K562 (cell line): ENCODE results near the gene TLE6. TPM values are rescaled to one million over a fixed set of nuclear protein-coding genes. Genes with fewer than 3 reads are reported as not detected.

ENCODE experiments used
- ATAC-seq: fragments of 200-7000 bp; cut with Tn5 transposase; 3 replicates; pipeline ENCODE4 v1.9.1; 2020; ENCODE audit warnings: moderate library complexity
- BruUV-seq: library from RNA; stranded (reverse); fragments of 400-500 nt; replicated peaks from 2 replicates; lab custom pipeline; 2021; lab: Mats Ljungman, UMichigan
- CTCF ChIA-PET: fragments of 300-600 bp; formaldehyde crosslinking; extraction: SDS; loops from one replicate; lab custom pipeline; 2021; ENCODE audit warnings: low intra/inter-chr PET ratio; lab: Yijun Ruan, JAX
- POLR2A ChIA-PET: fragments of 300-600, 350-650 bp; sonication (Branson Sonifier 250); formaldehyde crosslinking; extraction: SDS; loops from one replicate; lab custom pipeline; 2021; ENCODE audit warnings: antibody characterized with exemption, inconsistent platforms; lab: Yijun Ruan, JAX
- DNase-seq, 4 experiments: peaks; one replicate each; pipeline versions ENCODE4 v3.0.0 to v3.0.0-alpha.2; 2011 to 2018; ENCODE audit warnings: low spot score in 3 of 4, mixed read lengths in 3 of 4; ENCODE audit errors: extremely low read depth in 1 of 4
- FAIRE-seq: peaks from 2 replicates; lab custom pipeline; 2011; peaks lifted over from hg19 to GRCh38; lab: Jason Lieb, UNC
- H2AFZ ChIP-seq: 2 replicates; pipeline ENCODE4 v1.6.0; 2011; ENCODE audit warnings: low read depth, low read length, control low read depth, inconsistent platforms
- H3K27ac ChIP-seq: fragments of 200-600 bp; 3 replicates; pipeline ENCODE4 v1.8.0; 2011; ENCODE audit warnings: low read depth, mild to moderate bottlenecking, control low read depth, inconsistent platforms, low read length, moderate library complexity, mixed read lengths; ENCODE audit errors: extremely low read depth
- H3K27me3 ChIP-seq, 2 experiments: fragments of 300-600 bp in 1 of 2; 2 replicates in 1 of 2; 3 replicates in 1 of 2; pipeline versions ENCODE4 v1.6.0 to v1.8.0; 2011; ENCODE audit warnings: inconsistent platforms in 2 of 2, low read length in 2 of 2, mild to moderate bottlenecking in 1 of 2, mixed read lengths in 1 of 2, moderate library complexity in 1 of 2; ENCODE audit not compliant: control insufficient read depth in 2 of 2, insufficient read depth in 2 of 2
- H3K36me3 ChIP-seq: fragments of 300-600 bp; 3 replicates; pipeline ENCODE4 v1.8.0; 2011; ENCODE audit warnings: mild to moderate bottlenecking, low read length, inconsistent platforms; ENCODE audit not compliant: control insufficient read depth, insufficient read depth
- H3K4me1 ChIP-seq, 2 experiments: fragments of 200-600 bp in 1 of 2; replicated peaks in 1 of 2; 2 replicates in 1 of 2; 3 replicates in 1 of 2; pipeline versions ENCODE4 v1.5.1 to v1.8.0; 2011; ENCODE audit warnings: inconsistent platforms in 2 of 2, low read length in 2 of 2, mild to moderate bottlenecking in 1 of 2, mixed read lengths in 1 of 2, moderate library complexity in 1 of 2; ENCODE audit not compliant: control insufficient read depth in 2 of 2, insufficient read depth in 2 of 2
- H3K4me2 ChIP-seq: 2 replicates; pipeline ENCODE4 v1.6.1; 2011; ENCODE audit warnings: low read length, control low read depth, inconsistent platforms, mixed read lengths; ENCODE audit not compliant: insufficient read depth
- H3K4me3 ChIP-seq: fragments of 200-600 bp; sonication (generic), shearing (Covaris generic); 2 replicates; pipeline ENCODE4 v1.5.1; 2016; ENCODE audit warnings: control low read depth, inconsistent platforms
- H3K79me2 ChIP-seq: fragments of 200-600 bp; 3 replicates; pipeline ENCODE4 v1.8.0; 2011; ENCODE audit warnings: low read length, inconsistent platforms; ENCODE audit not compliant: control insufficient read depth, insufficient read depth
- H3K9ac ChIP-seq, 2 experiments: 2 replicates each; pipeline versions ENCODE4 v1.6.0 to v1.6.1; 2011; ENCODE audit warnings: low read depth in 2 of 2, low read length in 2 of 2, control low read depth in 1 of 2, inconsistent platforms in 1 of 2, mild to moderate bottlenecking in 1 of 2, mixed read lengths in 1 of 2; ENCODE audit not compliant: insufficient read depth in 1 of 2
- H3K9me1 ChIP-seq: one replicate; pipeline ENCODE4 v1.6.0; 2011; ENCODE audit warnings: inconsistent platforms, mild to moderate bottlenecking, low read length, moderate library complexity; ENCODE audit not compliant: control insufficient read depth, insufficient read depth
- H3K9me3 ChIP-seq: replicated peaks from 2 replicates; pipeline ENCODE4 v1.5.1; 2011; ENCODE audit warnings: low read depth, low read length, inconsistent platforms; ENCODE audit not compliant: control insufficient read depth, insufficient read depth
- H4K20me1 ChIP-seq: replicated peaks from 2 replicates; pipeline ENCODE4 v1.6.1; 2011; ENCODE audit warnings: low read length, inconsistent platforms, mixed read lengths; ENCODE audit not compliant: control insufficient read depth, insufficient read depth
- ADNP ChIP-seq: fragments of 200-800 bp; sonication (Bioruptor generic); IDR thresholded peaks from 2 replicates; pipeline ENCODE4 v1.6.1; 2016; ENCODE audit warnings: missing genetic modification characterization, missing compliant biosample characterization
- ATF7 ChIP-seq: fragments of 450-650 bp; IDR thresholded peaks from 2 replicates; pipeline ENCODE4 v1.7.1; 2014; ENCODE audit warnings: mild to moderate bottlenecking, moderate library complexity
- BRD9 ChIP-seq: fragments of 450-650 bp; IDR thresholded peaks from 2 replicates; pipeline ENCODE4 v1.6.1; 2018; ENCODE audit warnings: low read depth; ENCODE audit not compliant: partially characterized antibody
- DDX20 ChIP-seq: fragments of 450-650 bp; IDR thresholded peaks from 2 replicates; pipeline ENCODE4 v1.6.1; 2016; ENCODE audit warnings: missing genetic modification characterization, low read depth, mild to moderate bottlenecking, missing compliant biosample characterization, moderate library complexity
- GTF2A2 ChIP-seq: IDR thresholded peaks from 2 replicates; pipeline ENCODE4 v1.6.1; 2016; ENCODE audit warnings: mild to moderate bottlenecking, missing genetic modification characterization, missing compliant biosample characterization
- HDAC1 ChIP-seq, 2 experiments: fragments of 450-650 bp; IDR thresholded peaks; 2 replicates each; pipeline ENCODE4 v1.6.1; 2016 to 2017; ENCODE audit warnings: inconsistent platforms in 1 of 2, mild to moderate bottlenecking in 1 of 2, moderate library complexity in 1 of 2
- MTA3 ChIP-seq: fragments of 450-650 bp; formaldehyde crosslinking; IDR thresholded peaks from 2 replicates; pipeline ENCODE4 v1.6.1; 2017; ENCODE audit warnings: mild to moderate bottlenecking, borderline replicate concordance
- PATZ1 ChIP-seq: fragments of 250-450 bp; sonication (Bioruptor Pico); IDR thresholded peaks from 2 replicates; pipeline ENCODE4 v1.5.0; 2020; ENCODE audit warnings: mild to moderate bottlenecking, borderline replicate concordance
- RB1 ChIP-seq: fragments of 450-650 bp; IDR thresholded peaks from 2 replicates; pipeline ENCODE4 v1.6.1; 2017; ENCODE audit warnings: low read depth, mild to moderate bottlenecking
- RBBP5 ChIP-seq: fragments of 200-600 bp; sonication (generic); IDR thresholded peaks from 2 replicates; pipeline ENCODE4 v1.6.1; 2012; ENCODE audit warnings: borderline replicate concordance, mild to moderate bottlenecking, low read length, control low read depth, inconsistent platforms; ENCODE audit not compliant: insufficient read depth, poor library complexity, severe bottlenecking
- RFX7 ChIP-seq: fragments of 250-450 bp; sonication (Bioruptor Pico); IDR thresholded peaks from 2 replicates; pipeline ENCODE4 v1.5.1; 2021; ENCODE audit warnings: mild to moderate bottlenecking
- SIN3B ChIP-seq: fragments of 450-650 bp; IDR thresholded peaks from 2 replicates; pipeline ENCODE4 v1.6.1; 2017; ENCODE audit warnings: low read depth, mild to moderate bottlenecking, moderate library complexity
- STAT6 ChIP-seq: sonication (generic); formaldehyde crosslinking; IDR thresholded peaks from 2 replicates; pipeline ENCODE4 v1.8.1; 2023; ENCODE audit warnings: mild to moderate bottlenecking, missing genetic modification reagents
- YY1 ChIP-seq, 3 experiments: IDR thresholded peaks; 2 replicates each; pipeline ENCODE4 v1.6.1; 2011; ENCODE audit warnings: low read length in 2 of 3, mild to moderate bottlenecking in 2 of 3, moderate library complexity in 2 of 3, borderline replicate concordance in 1 of 3, control low read depth in 1 of 3, low read depth in 1 of 3; ENCODE audit not compliant: insufficient read depth in 3 of 3, insufficient replicate concordance in 2 of 3, control insufficient read depth in 1 of 3, insufficient read length in 1 of 3; ENCODE audit errors: extremely low read depth in 1 of 3
- ZC3H4 ChIP-seq: sonication (generic); formaldehyde crosslinking; IDR thresholded peaks from 2 replicates; pipeline ENCODE4 v1.9.0; 2021; ENCODE audit warnings: missing genetic modification reagents, borderline replicate concordance
- ZNF212 ChIP-seq: fragments of 450-650 bp; formaldehyde crosslinking; IDR thresholded peaks from 2 replicates; pipeline ENCODE4 v1.4.0; 2020; ENCODE audit warnings: mild to moderate bottlenecking
- ZNF830 ChIP-seq: fragments of 250-450 bp; sonication (Bioruptor Pico); IDR thresholded peaks from 2 replicates; pipeline ENCODE4 v1.5.0; 2021; ENCODE audit warnings: mild to moderate bottlenecking
- WGBS: fragments of 100-300 bp; shearing (Covaris generic); methylation state at CpG from one replicate; pipeline ENCODE4 v1.1.6; 2016; ENCODE audit warnings: low coverage, mixed read lengths; ENCODE audit not compliant: insufficient coverage; ENCODE audit errors: missing lambda C conversion rate; 5-methylcytosine and 5-hydroxymethylcytosine counted together
- in situ Hi-C: fragments of 300-500 bp; cut with MboI; formaldehyde crosslinking; loops from 4 replicates; pipeline ENCODE4 v1.15.0; 2018; ENCODE audit warnings: inconsistent platforms, mixed read lengths
- intact Hi-C: fragments of 100-400 bp; cut with micrococcal nuclease; formaldehyde crosslinking; loops from 2 replicates; pipeline ENCODE4 v1.14.2; 2022
- polyA plus RNA-seq, 8 experiments: library from polyadenylated mRNA; depleted of rRNA in 4 of 8; stranded (reverse) in 5 of 8; unstranded in 3 of 8; fragments of >200 nt; fragmentation: Nextera tagmentation in 2 of 8; fragmentation: Illumina TruSeq in 1 of 8; extraction: Ambion mirVana in 2 of 8; extraction: Trizol in 1 of 8; gene quantifications; 2 replicates each; pipeline versions ENCODE4 v1.2.1 to v1.2.3, GENCODE V29; 2011 to 2014; ENCODE audit warnings: inconsistent platforms in 1 of 8, missing spikeins in 1 of 8
- total RNA-seq, 7 experiments: library from RNA; depleted of rRNA in 6 of 7; stranded (reverse); fragments of >200 nt in 6 of 7; fragmentation: Illumina TruSeq in 2 of 7; extraction: Trizol in 2 of 7; gene quantifications; 2 replicates each; pipeline versions ENCODE4 v1.2.1 to v1.2.3, GENCODE V29; 2011 to 2021; ENCODE audit warnings: low replicate concordance in 1 of 7

TLE6 gene
- total and polyA plus RNA-seq, 9 of the 15 experiments (the other 6 are each of a cell fraction or from before 2014, with no cell fraction given), result 1.1 to 6.1 (median 2.5) TPM

- Histone ChIP-seq H4K20me1 (peaks cover 11% of the 10 kb centered on the region), H3K27me3 (no peaks in the 10 kb centered on the region), H3K9me1 (no peaks in the 10 kb centered on the region), H3K9ac (peak overlapping the region; percentile 77 to 96), H3K27ac (peak overlapping the region; percentile 96), H3K4me1 (peaks cover 11 to 29% of the 10 kb centered on the region in 2 experiments), H3K79me2 (peaks cover 18% of the 10 kb centered on the region), H3K9me3 (no peaks in the 10 kb centered on the region), H2AFZ (peak overlapping the region; percentile 96), H3K4me2 (peak overlapping the region; percentile 83), H3K4me3 (peak overlapping the region; percentile 90), H3K36me3 (no peaks in the 10 kb centered on the region)
- FAIRE-seq (no peak), ATAC-seq (no peak), DNase-seq (no peak)
- POLR2A ChIA-PET, result no interaction called here
- no TSS peak for BruUV-seq
- WGBS, result 29% methylated on average over 17 of the region's 17 CpGs
- intact Hi-C loops, result no loop called here
- in situ Hi-C loops, result no loop called here
- CTCF ChIA-PET, result no interaction called here
- TF ChIP-seq STAT6, result no peak
- peak; percentile 40 for TF ChIP-seq BRD9
- TF ChIP-seq ADNP, result peak; percentile 89
- no peak for TF ChIP-seq PATZ1
- no peak for TF ChIP-seq ZC3H4 (CRISPR knock-in tag)
- TF ChIP-seq RBBP5, result no peak
- no peak for TF ChIP-seq ZNF830 (CRISPR knock-in tag)
- no peak for TF ChIP-seq RFX7 (CRISPR knock-in tag)
- peak; percentile 58; the same call in 1 of the 2 replicates for TF ChIP-seq ATF7
- TF ChIP-seq SIN3B, result no peak
- TF ChIP-seq RB1, result no peak
- TF ChIP-seq YY1 (IDR thresholded peaks at IDR 0.05; ENCODE audit: borderline replicate concordance in 1 of 3, control insufficient read depth in 1 of 3, extremely low read depth in 1 of 3, insufficient read depth in 3 of 3, insufficient read length in 1 of 3, insufficient replicate concordance in 2 of 3, low read depth in 1 of 3, low read length in 2 of 3), result peak in 1 of 3 experiments; percentile 39
- 0 out of 2 replicates have a peak, but pooled peaks have one; percentile 41 for TF ChIP-seq DDX20 (tag)
- no peak for TF ChIP-seq HDAC1 (IDR thresholded peaks at IDR 0.05)
- TF ChIP-seq GTF2A2 (tag), result no peak
- no peak for TF ChIP-seq MTA3
- no peak for TF ChIP-seq ZNF212 (CRISPR knock-in tag)
Observed at GRCh38 chr19:2945575-2946184, 31.7 kb upstream of the TLE6 start.
